GM12878 (cell line): ENCODE results near the gene CCDC81. TPM values are rescaled to one million over a fixed set of nuclear protein-coding genes. Genes with fewer than 3 reads are reported as not detected.

Source experiments
- ATAC-seq: fragments of 200-7000 bp; cut with Tn5 transposase; 3 replicates; pipeline ENCODE4 v1.9.1; 2020; ENCODE audit warnings: mild to moderate bottlenecking, moderate library complexity
- BruUV-seq: library from RNA; stranded (reverse); fragments of 400-500 nt; replicated peaks from 2 replicates; lab custom pipeline; 2021; lab: Mats Ljungman, UMichigan
- CTCF ChIA-PET: fragments of 300-600 bp; sonication (Branson Sonifier 250); formaldehyde crosslinking; extraction: SDS; loops from one replicate; lab custom pipeline; 2021; ENCODE audit warnings: inconsistent platforms; lab: Yijun Ruan, JAX
- POLR2A ChIA-PET: fragments of 350-600 bp; formaldehyde crosslinking; extraction: SDS; loops from one replicate; lab custom pipeline; 2021; ENCODE audit warnings: inconsistent platforms; lab: Charles Lee
- RAD21 ChIA-PET: fragments of 300-600 bp; sonication (Branson Sonifier 250); formaldehyde crosslinking; loops from one replicate; lab custom pipeline; 2023; ENCODE audit warnings: antibody characterized with exemption; ENCODE audit not compliant: unreplicated experiment; lab: Charles Lee
- SMC1A ChIA-PET: fragments of 300-600 bp; sonication (Branson Sonifier 250); formaldehyde crosslinking; loops from one replicate; lab custom pipeline; 2023; ENCODE audit not compliant: unreplicated experiment, uncharacterized antibody; lab: Charles Lee
- DNase-seq: peaks from one replicate; pipeline ENCODE4 v3.0.0-alpha.2; 2011; ENCODE audit warnings: low read depth, low spot score
- FAIRE-seq: peaks from 3 replicates; lab custom pipeline; 2011; peaks lifted over from hg19 to GRCh38; lab: Jason Lieb, UNC
- H2AFZ ChIP-seq: 2 replicates; pipeline ENCODE4 v1.6.0; 2011; ENCODE audit warnings: low read depth, low read length, control low read depth; ENCODE audit not compliant: control insufficient read depth
- H3K27ac ChIP-seq: 2 replicates; pipeline ENCODE4 v1.5.1; 2011; ENCODE audit warnings: control low read depth; ENCODE audit not compliant: control insufficient read depth, insufficient read depth
- H3K27me3 ChIP-seq, 2 experiments: replicated peaks in 1 of 2; 2 replicates each; pipeline versions ENCODE4 v1.6.0 to v1.6.1; 2011; ENCODE audit warnings: low read length in 1 of 2; ENCODE audit not compliant: control insufficient read depth in 2 of 2, insufficient read depth in 2 of 2
- H3K36me3 ChIP-seq, 2 experiments: 2 replicates each; pipeline ENCODE4 v1.5.1; 2011; ENCODE audit warnings: low read length in 1 of 2; ENCODE audit not compliant: control insufficient read depth in 2 of 2, insufficient read depth in 2 of 2
- H3K4me1 ChIP-seq: 2 replicates; pipeline ENCODE4 v1.6.1; 2011; ENCODE audit warnings: mild to moderate bottlenecking, low read length, moderate library complexity, mixed read lengths; ENCODE audit not compliant: control insufficient read depth, insufficient read depth
- H3K4me2 ChIP-seq: 2 replicates; pipeline ENCODE4 v1.6.0; 2011; ENCODE audit warnings: control low read depth; ENCODE audit not compliant: control insufficient read depth, insufficient read depth
- H3K4me3 ChIP-seq: fragments of 200-600 bp; sonication (generic); 2 replicates; pipeline ENCODE4 v1.5.1; 2016
- H3K79me2 ChIP-seq: 2 replicates; pipeline ENCODE4 v1.6.0; 2011; ENCODE audit warnings: low read length; ENCODE audit not compliant: control insufficient read depth, insufficient read depth
- H3K9ac ChIP-seq: 2 replicates; pipeline ENCODE4 v1.8.0; 2011; ENCODE audit warnings: low read length, control low read depth, mixed read lengths; ENCODE audit not compliant: control insufficient read depth, insufficient read depth
- H3K9me3 ChIP-seq: replicated peaks from 3 replicates; pipeline ENCODE4 v1.5.1; 2011; ENCODE audit warnings: mild to moderate bottlenecking, low read length; ENCODE audit not compliant: control insufficient read depth, insufficient read depth
- H4K20me1 ChIP-seq: 2 replicates; pipeline ENCODE4 v1.6.0; 2011; ENCODE audit not compliant: control insufficient read depth, insufficient read depth
- EED ChIP-seq: sonication (generic); IDR thresholded peaks from 2 replicates; pipeline ENCODE4 v1.6.1; 2016; ENCODE audit warnings: antibody characterized with exemption, low read depth
- FOXM1 ChIP-seq: IDR thresholded peaks from 2 replicates; pipeline ENCODE4 v1.6.1; 2012; ENCODE audit warnings: low read depth, mild to moderate bottlenecking, inconsistent platforms, low read length, moderate library complexity
- NBN ChIP-seq: fragments of 450-650 bp; IDR thresholded peaks from 2 replicates; pipeline ENCODE4 v1.6.1; 2016
- RAD21 ChIP-seq: IDR thresholded peaks from 2 replicates; pipeline ENCODE4 v1.6.1; 2011; ENCODE audit warnings: mild to moderate bottlenecking, low read depth, low read length, moderate library complexity; ENCODE audit not compliant: insufficient read depth
- RELA ChIP-seq: fragments of 450-650 bp; IDR thresholded peaks from 2 replicates; pipeline ENCODE4 v1.8.0; 2014; ENCODE audit warnings: borderline replicate concordance; ENCODE audit not compliant: partially characterized antibody
- SIN3A ChIP-seq: IDR thresholded peaks from 2 replicates; pipeline ENCODE4 v1.6.1; 2012; ENCODE audit warnings: low read depth, low read length, improper control_type of control experiment
- SMC3 ChIP-seq: IDR thresholded peaks from 2 replicates; pipeline ENCODE4 v1.6.1; 2011; ENCODE audit warnings: low read length, improper control_type of control experiment, borderline replicate concordance
- WGBS: methylation state at CpG from one replicate; pipeline ENCODE4 v1.1.6; 2016; ENCODE audit warnings: low lambda C conversion rate; ENCODE audit not compliant: insufficient replicate concordance, insufficient coverage; ENCODE audit errors: missing lambda C conversion rate; 5-methylcytosine and 5-hydroxymethylcytosine counted together
- in situ Hi-C: fragments of 300-500 bp; cut with MboI; formaldehyde crosslinking; loops from 9 replicates; pipeline ENCODE4 v1.14.3; 2018; ENCODE audit warnings: mixed read lengths
- intact Hi-C: fragments of 100-400 bp; cut with micrococcal nuclease; formaldehyde crosslinking; loops from one replicate; pipeline ENCODE4 v1.14.2; 2022; ENCODE audit not compliant: unreplicated experiment
- polyA plus RNA-seq, 11 experiments: library from polyadenylated mRNA; depleted of rRNA in 4 of 11; unstranded in 6 of 11; stranded (reverse) in 5 of 11; fragments of >200 nt; fragmentation: Nextera tagmentation in 4 of 11; fragmentation: Illumina TruSeq in 1 of 11; extraction: Ambion mirVana in 4 of 11; extraction: Trizol in 1 of 11; gene quantifications; 1 replicate in 1 of 11; 2 replicates in 10 of 11; pipeline versions ENCODE4 v1.2.1 to v1.2.3, GENCODE V29; 2011 to 2016; ENCODE audit warnings: inconsistent platforms in 2 of 11, missing spikeins in 2 of 11, low read depth in 1 of 11
- total RNA-seq, 4 experiments: library from RNA; depleted of rRNA in 3 of 4; stranded (reverse); fragments of >200 nt in 3 of 4; fragmentation: Illumina TruSeq in 1 of 4; extraction: Trizol in 1 of 4; gene quantifications; 2 replicates each; pipeline versions ENCODE4 v1.2.1 to v1.2.3, GENCODE V29; 2013 to 2021
- TF ChIP-seq, protein P1 (sequence below), 3 experiments: IDR thresholded peaks in 2 of 3; conservative IDR thresholded peaks in 1 of 3; 2 replicates each; pipeline ENCODE4 v1.5.1; 2011; ENCODE audit warnings: low read depth in 3 of 3, low read length in 3 of 3, mild to moderate bottlenecking in 3 of 3, control low read depth in 2 of 3, moderate library complexity in 2 of 3, inconsistent platforms in 1 of 3, mixed read lengths in 1 of 3; ENCODE audit not compliant: control insufficient read depth in 2 of 3, insufficient read depth in 1 of 3; ENCODE audit errors: extremely low read depth in 1 of 3

Gene CCDC81
- total and polyA plus RNA-seq, 10 of the 15 experiments (the other 5 are each of a cell fraction or from before 2014, with no cell fraction given) = 0.06 to 0.53 (median 0.22) TPM

DNA sequence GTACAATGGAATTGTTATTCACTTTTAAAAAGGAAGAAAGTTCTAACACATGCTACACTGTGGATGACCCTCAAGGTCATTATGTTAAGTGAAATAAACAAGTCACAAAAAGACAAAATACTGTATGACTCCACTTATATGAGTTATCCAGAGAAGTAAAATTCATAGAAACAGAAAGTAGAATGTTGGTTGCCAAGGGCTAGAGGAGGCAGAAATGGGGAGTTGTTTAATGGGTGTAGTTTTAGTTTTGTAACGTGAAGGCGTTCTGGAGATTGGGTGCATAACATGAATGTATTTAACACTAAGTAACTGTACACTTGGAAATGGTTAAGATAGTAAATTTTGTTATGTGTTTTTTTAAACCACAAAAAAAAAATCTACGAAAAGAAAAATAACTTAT is 43.8 kb downstream of the CCDC81 start:
- no peak overlapping the region for H2AFZ ChIP-seq
- FAIRE-seq (no peak), ATAC-seq (no peak; the same call in 2 of the 3 replicates), DNase-seq (no peak)
- SMC1A ChIA-PET = interaction anchor here (0.7 to 1.2 kb wide), 5 partner anchors 12 to 563 kb away, joined by 3 read pairs; partner anchors contain the start of gene CCDC83
- H3K9me3 ChIP-seq = no peaks in the 10 kb centered on the region
- TF ChIP-seq EED (no peak), SIN3A (no peak), NBN (no peak)
- POLR2A ChIA-PET = interaction anchor here (0.5 kb wide), 1 partner anchor 19 kb away, joined by 3 read pairs; no protein-coding TSS in a partner anchor
- RAD21 ChIA-PET = no interaction called here
- BruUV-seq = no TSS peak
- CTCF ChIA-PET = interaction anchor here (0.7 to 2.1 kb wide), 8 partner anchors 11 to 797 kb away, joined by 3 to 11 read pairs (median 4); partner anchors contain the start of gene CCDC83
- H3K4me3 ChIP-seq = no peak overlapping the region
- H3K36me3 ChIP-seq = no peaks in the 10 kb centered on the region
- 94% methylated on average over 3 of the region's 3 CpGs for WGBS
- H3K9ac ChIP-seq = no peak overlapping the region
- no peak overlapping the region for H3K4me2 ChIP-seq
- no peaks in the 10 kb centered on the region for H3K79me2 ChIP-seq
- no peaks in the 10 kb centered on the region for H3K27me3 ChIP-seq
- intact Hi-C loops = loop anchor here (2.0 to 10.0 kb wide), 3 partner anchors 476 to 824 kb away; partner anchors contain the start of gene CCDC83
- no peaks in the 10 kb centered on the region; the same call in 1 of the 2 replicates for H3K4me1 ChIP-seq
- no peak overlapping the region for H3K27ac ChIP-seq
- no peaks in the 10 kb centered on the region for H4K20me1 ChIP-seq
- in situ Hi-C loops = no loop called here

DNA sequence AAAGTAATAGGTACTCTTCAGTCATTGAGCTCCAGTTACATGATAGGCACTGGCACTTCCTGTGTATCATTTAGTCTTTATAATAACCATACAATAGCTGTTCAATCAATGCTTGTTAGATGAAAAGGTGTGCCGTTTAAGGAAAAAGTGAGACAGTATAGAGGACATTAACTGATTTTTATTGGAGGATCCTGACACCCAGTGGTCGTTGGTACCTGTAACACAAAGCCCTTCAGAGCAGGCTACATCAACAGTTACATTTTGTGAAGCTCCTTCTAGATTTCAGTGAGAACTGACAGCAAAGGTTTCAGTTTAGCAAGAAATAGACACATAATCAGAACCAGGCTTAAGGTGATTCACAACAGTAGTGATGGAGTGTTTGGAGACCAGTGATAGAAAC is 44.2 kb downstream of the CCDC81 start:
- CTCF ChIA-PET = interaction anchor here (0.6 to 2.1 kb wide), 9 partner anchors 11 to 797 kb away, joined by 3 to 11 read pairs (median 3); partner anchors contain the start of gene CCDC83
- RAD21 ChIA-PET = no interaction called here
- no peak overlapping the region for H3K27ac ChIP-seq
- FAIRE-seq = peak; percentile 92
- BruUV-seq = no TSS peak
- H3K36me3 ChIP-seq = no peaks in the 10 kb centered on the region
- intact Hi-C loops (loop anchor here (2.0 to 10.0 kb wide), 3 partner anchors 477 to 824 kb away; partner anchors contain the start of gene CCDC83), in situ Hi-C loops (no loop called here)
- peak; percentile 50; the same call in 1 of the 2 replicates for TF ChIP-seq RAD21
- no peak for TF ChIP-seq RELA
- TF ChIP-seq SMC3 = peak; percentile 18; the same call in 1 of the 2 replicates
- TF ChIP-seq, protein P1, sequence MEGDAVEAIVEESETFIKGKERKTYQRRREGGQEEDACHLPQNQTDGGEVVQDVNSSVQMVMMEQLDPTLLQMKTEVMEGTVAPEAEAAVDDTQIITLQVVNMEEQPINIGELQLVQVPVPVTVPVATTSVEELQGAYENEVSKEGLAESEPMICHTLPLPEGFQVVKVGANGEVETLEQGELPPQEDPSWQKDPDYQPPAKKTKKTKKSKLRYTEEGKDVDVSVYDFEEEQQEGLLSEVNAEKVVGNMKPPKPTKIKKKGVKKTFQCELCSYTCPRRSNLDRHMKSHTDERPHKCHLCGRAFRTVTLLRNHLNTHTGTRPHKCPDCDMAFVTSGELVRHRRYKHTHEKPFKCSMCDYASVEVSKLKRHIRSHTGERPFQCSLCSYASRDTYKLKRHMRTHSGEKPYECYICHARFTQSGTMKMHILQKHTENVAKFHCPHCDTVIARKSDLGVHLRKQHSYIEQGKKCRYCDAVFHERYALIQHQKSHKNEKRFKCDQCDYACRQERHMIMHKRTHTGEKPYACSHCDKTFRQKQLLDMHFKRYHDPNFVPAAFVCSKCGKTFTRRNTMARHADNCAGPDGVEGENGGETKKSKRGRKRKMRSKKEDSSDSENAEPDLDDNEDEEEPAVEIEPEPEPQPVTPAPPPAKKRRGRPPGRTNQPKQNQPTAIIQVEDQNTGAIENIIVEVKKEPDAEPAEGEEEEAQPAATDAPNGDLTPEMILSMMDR (IDR thresholded peaks at IDR 0.05 in 2 of 3, conservative IDR thresholded peaks at IDR 0.05 in 1 of 3; ENCODE audit: control insufficient read depth in 2 of 3, extremely low read depth in 1 of 3, insufficient read depth in 1 of 3, low read depth in 3 of 3, low read length in 3 of 3) = peak; percentile 18 to 48 (median 24); a peak in 4 of 6 replicates
- TF ChIP-seq FOXM1 = no peak
- WGBS = 2% methylated on average over 2 of the region's 2 CpGs
- SMC1A ChIA-PET = interaction anchor here (0.7 to 1.2 kb wide), 5 partner anchors 12 to 564 kb away, joined by 3 read pairs; partner anchors contain the start of gene CCDC83
- POLR2A ChIA-PET = interaction anchor here (0.5 kb wide), 1 partner anchor 19 kb away, joined by 3 read pairs; no protein-coding TSS in a partner anchor
- no peak overlapping the region; the same call in 1 of the 2 replicates for H2AFZ ChIP-seq
- H3K27me3 ChIP-seq = no peaks in the 10 kb centered on the region
- H3K4me1 ChIP-seq = no peaks in the 10 kb centered on the region; the same call in 1 of the 2 replicates
- H3K4me3 ChIP-seq = no peak overlapping the region
- ATAC-seq = peak; percentile 83
- H3K4me2 ChIP-seq = no peak overlapping the region
- H3K9ac ChIP-seq = no peak overlapping the region
- no peaks in the 10 kb centered on the region for H3K9me3 ChIP-seq
- no peaks in the 10 kb centered on the region for H4K20me1 ChIP-seq
- no peak for DNase-seq
- H3K79me2 ChIP-seq = no peaks in the 10 kb centered on the region
